K562 (cell line): ENCODE data around the gene DMD. TPM values are rescaled to one million over a fixed set of nuclear protein-coding genes. Genes with fewer than 3 reads are reported as not detected.
A peak's percentile ranks its signal among the peaks of the same experiment; 100 is the strongest.

Experiments
- ATAC-seq: fragments of 200-7000 bp; cut with Tn5 transposase; 3 replicates; pipeline ENCODE4 v1.9.1; 2020; ENCODE audit warnings: moderate library complexity
- BruUV-seq: library from RNA; stranded (reverse); fragments of 400-500 nt; replicated peaks from 2 replicates; lab custom pipeline; 2021; lab: Mats Ljungman, UMichigan
- CTCF ChIA-PET: fragments of 300-600 bp; formaldehyde crosslinking; extraction: SDS; loops from one replicate; lab custom pipeline; 2021; ENCODE audit warnings: low intra/inter-chr PET ratio; lab: Yijun Ruan, JAX
- POLR2A ChIA-PET: fragments of 300-600, 350-650 bp; sonication (Branson Sonifier 250); formaldehyde crosslinking; extraction: SDS; loops from one replicate; lab custom pipeline; 2021; ENCODE audit warnings: antibody characterized with exemption, inconsistent platforms; lab: Yijun Ruan, JAX
- DNase-seq, 4 experiments: peaks; one replicate each; pipeline versions ENCODE4 v3.0.0 to v3.0.0-alpha.2; 2011 to 2018; ENCODE audit warnings: low spot score in 3 of 4, mixed read lengths in 3 of 4; ENCODE audit errors: extremely low read depth in 1 of 4
- FAIRE-seq: peaks from 2 replicates; lab custom pipeline; 2011; peaks lifted over from hg19 to GRCh38; lab: Jason Lieb, UNC
- H2AFZ ChIP-seq: 2 replicates; pipeline ENCODE4 v1.6.0; 2011; ENCODE audit warnings: low read depth, low read length, control low read depth, inconsistent platforms
- H3K27ac ChIP-seq: fragments of 200-600 bp; 3 replicates; pipeline ENCODE4 v1.8.0; 2011; ENCODE audit warnings: low read depth, mild to moderate bottlenecking, control low read depth, inconsistent platforms, low read length, moderate library complexity, mixed read lengths; ENCODE audit errors: extremely low read depth
- H3K27me3 ChIP-seq, 2 experiments: fragments of 300-600 bp in 1 of 2; 2 replicates in 1 of 2; 3 replicates in 1 of 2; pipeline versions ENCODE4 v1.6.0 to v1.8.0; 2011; ENCODE audit warnings: inconsistent platforms in 2 of 2, low read length in 2 of 2, mild to moderate bottlenecking in 1 of 2, mixed read lengths in 1 of 2, moderate library complexity in 1 of 2; ENCODE audit not compliant: control insufficient read depth in 2 of 2, insufficient read depth in 2 of 2
- H3K36me3 ChIP-seq: fragments of 300-600 bp; 3 replicates; pipeline ENCODE4 v1.8.0; 2011; ENCODE audit warnings: mild to moderate bottlenecking, low read length, inconsistent platforms; ENCODE audit not compliant: control insufficient read depth, insufficient read depth
- H3K4me1 ChIP-seq, 2 experiments: fragments of 200-600 bp in 1 of 2; replicated peaks in 1 of 2; 2 replicates in 1 of 2; 3 replicates in 1 of 2; pipeline versions ENCODE4 v1.5.1 to v1.8.0; 2011; ENCODE audit warnings: inconsistent platforms in 2 of 2, low read length in 2 of 2, mild to moderate bottlenecking in 1 of 2, mixed read lengths in 1 of 2, moderate library complexity in 1 of 2; ENCODE audit not compliant: control insufficient read depth in 2 of 2, insufficient read depth in 2 of 2
- H3K4me2 ChIP-seq: 2 replicates; pipeline ENCODE4 v1.6.1; 2011; ENCODE audit warnings: low read length, control low read depth, inconsistent platforms, mixed read lengths; ENCODE audit not compliant: insufficient read depth
- H3K4me3 ChIP-seq: fragments of 200-600 bp; sonication (generic), shearing (Covaris generic); 2 replicates; pipeline ENCODE4 v1.5.1; 2016; ENCODE audit warnings: control low read depth, inconsistent platforms
- H3K79me2 ChIP-seq: fragments of 200-600 bp; 3 replicates; pipeline ENCODE4 v1.8.0; 2011; ENCODE audit warnings: low read length, inconsistent platforms; ENCODE audit not compliant: control insufficient read depth, insufficient read depth
- H3K9ac ChIP-seq, 2 experiments: 2 replicates each; pipeline versions ENCODE4 v1.6.0 to v1.6.1; 2011; ENCODE audit warnings: low read depth in 2 of 2, low read length in 2 of 2, control low read depth in 1 of 2, inconsistent platforms in 1 of 2, mild to moderate bottlenecking in 1 of 2, mixed read lengths in 1 of 2; ENCODE audit not compliant: insufficient read depth in 1 of 2
- H3K9me1 ChIP-seq: one replicate; pipeline ENCODE4 v1.6.0; 2011; ENCODE audit warnings: inconsistent platforms, mild to moderate bottlenecking, low read length, moderate library complexity; ENCODE audit not compliant: control insufficient read depth, insufficient read depth
- H3K9me3 ChIP-seq: replicated peaks from 2 replicates; pipeline ENCODE4 v1.5.1; 2011; ENCODE audit warnings: low read depth, low read length, inconsistent platforms; ENCODE audit not compliant: control insufficient read depth, insufficient read depth
- H4K20me1 ChIP-seq: replicated peaks from 2 replicates; pipeline ENCODE4 v1.6.1; 2011; ENCODE audit warnings: low read length, inconsistent platforms, mixed read lengths; ENCODE audit not compliant: control insufficient read depth, insufficient read depth
- CCAR2 ChIP-seq: fragments of 200-400 bp; formaldehyde crosslinking; IDR thresholded peaks from 2 replicates; pipeline ENCODE4 v1.6.1; 2017; ENCODE audit warnings: mild to moderate bottlenecking, low read depth, low read length
- HDAC6 ChIP-seq: IDR thresholded peaks from 2 replicates; pipeline ENCODE4 v1.6.1; 2012; ENCODE audit warnings: low read depth, mild to moderate bottlenecking, control low read depth, inconsistent platforms, low read length, moderate library complexity
- NFIC ChIP-seq: fragments of 450-650 bp; IDR thresholded peaks from 2 replicates; pipeline ENCODE4 v1.6.1; 2017; ENCODE audit warnings: mild to moderate bottlenecking, inconsistent platforms
- NFIX ChIP-seq: fragments of 250-450 bp; sonication (Bioruptor Pico); IDR thresholded peaks from 2 replicates; pipeline ENCODE4 v1.4.0; 2020; ENCODE audit warnings: low read depth, mild to moderate bottlenecking, moderate library complexity
- SAP30 ChIP-seq: fragments of 200-600 bp; sonication (generic); IDR thresholded peaks from 2 replicates; pipeline ENCODE4 v1.6.1; 2012; ENCODE audit warnings: borderline replicate concordance, low read depth, mild to moderate bottlenecking, moderate library complexity, low read length, control low read depth, inconsistent platforms; ENCODE audit not compliant: insufficient read depth, poor library complexity, severe bottlenecking
- SMAD2 ChIP-seq: fragments of 150-350 bp; IDR thresholded peaks from 2 replicates; pipeline ENCODE4 v1.6.1; 2014; ENCODE audit warnings: low read depth, mild to moderate bottlenecking, low read length
- WGBS: fragments of 100-300 bp; shearing (Covaris generic); methylation state at CpG from one replicate; pipeline ENCODE4 v1.1.6; 2016; ENCODE audit warnings: low coverage, mixed read lengths; ENCODE audit not compliant: insufficient coverage; ENCODE audit errors: missing lambda C conversion rate; 5-methylcytosine and 5-hydroxymethylcytosine counted together
- in situ Hi-C: fragments of 300-500 bp; cut with MboI; formaldehyde crosslinking; loops from 4 replicates; pipeline ENCODE4 v1.15.0; 2018; ENCODE audit warnings: inconsistent platforms, mixed read lengths
- intact Hi-C: fragments of 100-400 bp; cut with micrococcal nuclease; formaldehyde crosslinking; loops from 2 replicates; pipeline ENCODE4 v1.14.2; 2022
- polyA plus RNA-seq, 8 experiments: library from polyadenylated mRNA; depleted of rRNA in 4 of 8; stranded (reverse) in 5 of 8; unstranded in 3 of 8; fragments of >200 nt; fragmentation: Nextera tagmentation in 2 of 8; fragmentation: Illumina TruSeq in 1 of 8; extraction: Ambion mirVana in 2 of 8; extraction: Trizol in 1 of 8; gene quantifications; 2 replicates each; pipeline versions ENCODE4 v1.2.1 to v1.2.3, GENCODE V29; 2011 to 2014; ENCODE audit warnings: inconsistent platforms in 1 of 8, missing spikeins in 1 of 8
- total RNA-seq, 7 experiments: library from RNA; depleted of rRNA in 6 of 7; stranded (reverse); fragments of >200 nt in 6 of 7; fragmentation: Illumina TruSeq in 2 of 7; extraction: Trizol in 2 of 7; gene quantifications; 2 replicates each; pipeline versions ENCODE4 v1.2.1 to v1.2.3, GENCODE V29; 2011 to 2021; ENCODE audit warnings: low replicate concordance in 1 of 7
- TF ChIP-seq, protein P1 (sequence below): fragments of 250-450 bp; sonication (Bioruptor Pico); IDR thresholded peaks from 2 replicates; pipeline ENCODE4 v1.9.0; 2021; ENCODE audit warnings: mild to moderate bottlenecking
- TF ChIP-seq, protein P2 (sequence below): conservative IDR thresholded peaks from 2 replicates; pipeline ENCODE4 v1.6.1; 2011; ENCODE audit warnings: low read depth, mild to moderate bottlenecking, low read length; ENCODE audit not compliant: control insufficient read depth
- TF ChIP-seq, protein P3 (sequence below): fragments of 450-650 bp; formaldehyde crosslinking; IDR thresholded peaks from 2 replicates; pipeline ENCODE4 v1.4.0; 2020; ENCODE audit warnings: mild to moderate bottlenecking, moderate library complexity
- TF ChIP-seq, protein P4 (sequence below): fragments of 250-450 bp; sonication (Bioruptor Pico); IDR thresholded peaks from 2 replicates; pipeline ENCODE4 v1.8.0; 2021; ENCODE audit warnings: moderate library complexity, mild to moderate bottlenecking, inconsistent platforms

DMD gene
- total and polyA plus RNA-seq, 9 of the 15 experiments (the other 6 are each of a cell fraction or from before 2014, with no cell fraction given), result 3.8 to 20.4 (median 11.4) TPM

DNA sequence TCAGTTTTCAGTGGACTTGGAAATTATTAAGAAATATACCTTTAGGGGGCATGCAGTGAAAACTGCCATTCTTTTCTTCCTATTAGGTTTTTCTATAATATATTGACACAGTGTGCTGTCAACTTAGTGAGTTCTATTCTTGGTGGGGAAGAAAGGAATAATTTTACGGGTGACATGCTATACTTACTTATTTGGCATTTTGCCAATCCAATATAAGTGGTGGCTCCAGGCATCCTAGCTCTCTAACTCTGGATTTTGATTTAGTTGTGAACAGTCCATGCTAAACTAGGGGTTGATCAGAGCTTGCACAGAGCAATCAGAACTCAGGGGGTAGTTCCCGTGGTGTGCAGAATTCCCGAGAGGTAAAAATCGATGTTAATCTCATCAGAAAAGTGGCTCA, 1861.8 kb downstream of the DMD start:
- in situ Hi-C loops, result no loop called here
- ATAC-seq, result no peak
- Histone ChIP-seq H3K36me3 (no peaks in the 10 kb centered on the region), H3K9ac (no peak overlapping the region), H3K4me2 (no peak overlapping the region), H3K4me1 (no peaks in the 10 kb centered on the region), H4K20me1 (no peaks in the 10 kb centered on the region), H3K27me3 (no peaks in the 10 kb centered on the region), H3K4me3 (no peak overlapping the region), H3K27ac (no peak overlapping the region), H3K9me1 (no peaks in the 10 kb centered on the region), H2AFZ (no peak overlapping the region), H3K79me2 (no peaks in the 10 kb centered on the region), H3K9me3 (no peaks in the 10 kb centered on the region)
- TF ChIP-seq NFIC (peak; percentile 89), SMAD2 (no peak), NFIX (peak; percentile 86)
- TF ChIP-seq, protein P1, sequence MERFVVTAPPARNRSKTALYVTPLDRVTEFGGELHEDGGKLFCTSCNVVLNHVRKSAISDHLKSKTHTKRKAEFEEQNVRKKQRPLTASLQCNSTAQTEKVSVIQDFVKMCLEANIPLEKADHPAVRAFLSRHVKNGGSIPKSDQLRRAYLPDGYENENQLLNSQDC (CRISPR knock-in tag), result no peak
- no peak for FAIRE-seq
- intact Hi-C loops, result no loop called here
- BruUV-seq, result no TSS peak
- CTCF ChIA-PET, result no interaction called here
- 70% methylated on average over 4 of the region's 4 CpGs for WGBS
- POLR2A ChIA-PET, result no interaction called here
- no peak for DNase-seq

DNA sequence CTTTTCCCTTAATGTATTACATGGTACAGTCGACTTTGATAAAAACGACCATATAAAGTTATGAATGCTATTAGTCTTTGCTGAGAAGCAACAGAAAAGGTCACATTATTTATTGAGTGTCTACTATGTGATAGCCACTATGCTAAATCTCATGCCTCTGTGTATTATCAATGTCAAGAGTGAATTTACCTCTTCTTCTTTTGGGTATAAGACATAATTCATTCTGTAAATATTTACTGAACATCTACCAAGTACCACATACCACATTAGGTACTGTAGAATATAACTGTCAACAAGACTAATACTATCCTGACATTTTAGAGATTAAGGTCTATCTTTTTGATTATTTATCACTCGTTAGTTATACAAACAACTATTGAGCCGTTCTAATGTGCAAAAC, 1870.8 kb downstream of the DMD start:
- Histone ChIP-seq H3K27ac (no peak overlapping the region), H3K9ac (no peak overlapping the region), H3K4me3 (no peak overlapping the region), H4K20me1 (no peaks in the 10 kb centered on the region), H3K4me1 (no peaks in the 10 kb centered on the region; a peak in 1 of 5 replicates), H3K4me2 (no peak overlapping the region), H3K27me3 (no peaks in the 10 kb centered on the region), H2AFZ (no peak overlapping the region), H3K9me3 (no peaks in the 10 kb centered on the region), H3K9me1 (no peaks in the 10 kb centered on the region), H3K79me2 (no peaks in the 10 kb centered on the region), H3K36me3 (no peaks in the 10 kb centered on the region)
- DNase-seq, result no peak
- in situ Hi-C loops, result no loop called here
- 17% methylated on average over 4 of the region's 4 CpGs for WGBS
- no peak for ATAC-seq
- ChIA-PET POLR2A (no interaction called here), CTCF (interaction anchor here (0.7 kb wide), 1 partner anchor 109 kb away, joined by 4 read pairs; no protein-coding TSS in a partner anchor)
- no peak for FAIRE-seq
- intact Hi-C loops, result no loop called here
- no TSS peak for BruUV-seq
- TF ChIP-seq, protein P2, sequence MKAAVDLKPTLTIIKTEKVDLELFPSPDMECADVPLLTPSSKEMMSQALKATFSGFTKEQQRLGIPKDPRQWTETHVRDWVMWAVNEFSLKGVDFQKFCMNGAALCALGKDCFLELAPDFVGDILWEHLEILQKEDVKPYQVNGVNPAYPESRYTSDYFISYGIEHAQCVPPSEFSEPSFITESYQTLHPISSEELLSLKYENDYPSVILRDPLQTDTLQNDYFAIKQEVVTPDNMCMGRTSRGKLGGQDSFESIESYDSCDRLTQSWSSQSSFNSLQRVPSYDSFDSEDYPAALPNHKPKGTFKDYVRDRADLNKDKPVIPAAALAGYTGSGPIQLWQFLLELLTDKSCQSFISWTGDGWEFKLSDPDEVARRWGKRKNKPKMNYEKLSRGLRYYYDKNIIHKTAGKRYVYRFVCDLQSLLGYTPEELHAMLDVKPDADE, result no peak
- TF ChIP-seq CCAR2 (no peak), SAP30 (no peak), HDAC6 (no peak)
- TF ChIP-seq, protein P3, sequence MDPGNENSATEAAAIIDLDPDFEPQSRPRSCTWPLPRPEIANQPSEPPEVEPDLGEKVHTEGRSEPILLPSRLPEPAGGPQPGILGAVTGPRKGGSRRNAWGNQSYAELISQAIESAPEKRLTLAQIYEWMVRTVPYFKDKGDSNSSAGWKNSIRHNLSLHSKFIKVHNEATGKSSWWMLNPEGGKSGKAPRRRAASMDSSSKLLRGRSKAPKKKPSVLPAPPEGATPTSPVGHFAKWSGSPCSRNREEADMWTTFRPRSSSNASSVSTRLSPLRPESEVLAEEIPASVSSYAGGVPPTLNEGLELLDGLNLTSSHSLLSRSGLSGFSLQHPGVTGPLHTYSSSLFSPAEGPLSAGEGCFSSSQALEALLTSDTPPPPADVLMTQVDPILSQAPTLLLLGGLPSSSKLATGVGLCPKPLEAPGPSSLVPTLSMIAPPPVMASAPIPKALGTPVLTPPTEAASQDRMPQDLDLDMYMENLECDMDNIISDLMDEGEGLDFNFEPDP (CRISPR knock-in tag), result no peak
- TF ChIP-seq, protein P4, sequence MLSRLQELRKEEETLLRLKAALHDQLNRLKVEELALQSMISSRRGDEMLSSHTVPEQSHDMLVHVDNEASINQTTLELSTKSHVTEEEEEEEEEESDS (CRISPR knock-in tag), result no peak
